ENCODE results near the gene DNASE1L2. TPM values are rescaled to one million over a fixed set of nuclear protein-coding genes. Genes with fewer than 3 reads are reported as not detected.

Gene DNASE1L2
- polyA plus RNA-seq, 3 donors, result 1.1 TPM; not detected in 2

- intact Hi-C loops (cut with micrococcal nuclease), result loop anchor here (5.0 kb wide), 2 partner anchors 51 to 59 kb away; partner anchors contain the start of genes RNPS1 (in 2 of the 2) and TRAF7 (in 1 of the 2)
- Histone ChIP-seq H4K20me1 (ENCODE audit: insufficient read depth, low read length) (peaks cover 42% of the 10 kb centered on the region), H3K4me2 (replicated peaks; ENCODE audit: extremely low read depth, low read length, poor library complexity, severe bottlenecking) (no peak overlapping the region), H3K36me3 (replicated peaks in 1 of 2; ENCODE audit: control insufficient read depth in 1 of 2, insufficient read depth in 2 of 2, low read length in 2 of 2) (peaks cover 29 to 38% of the 10 kb centered on the region in 2 donors), H3K9ac (ENCODE audit: insufficient read depth, low read length, poor library complexity, severe bottlenecking) (no peak overlapping the region), H3K4me1 (ENCODE audit: control insufficient read depth in 1 of 2, insufficient read depth in 2 of 2, low read length in 2 of 2) (peaks cover 38 to 44% of the 10 kb centered on the region in 2 donors), H2AFZ (ENCODE audit: insufficient read depth, low read depth, low read length, poor library complexity, severe bottlenecking) (no peak overlapping the region), H3K79me2 (ENCODE audit: insufficient read depth, low read length) (peaks cover 37% of the 10 kb centered on the region), H3K27me3 (ENCODE audit: control insufficient read depth in 2 of 2, insufficient read depth in 2 of 2, low read length in 2 of 2) (no peaks in the 10 kb centered on the region), H3K27ac (ENCODE audit: low read depth in 1 of 2, low read length in 2 of 2) (no peak overlapping the region), H3K9me3 (replicated peaks in 1 of 2; ENCODE audit: control insufficient read depth in 1 of 2, insufficient read depth in 1 of 2, low read length in 2 of 2) (no peaks in the 10 kb centered on the region), H3K4me3 (replicated peaks in 1 of 3; ENCODE audit: low read depth in 2 of 3, low read length in 3 of 3) (no peak overlapping the region)
- no peak overlapping the region for H3K4me3 Mint-ChIP-seq
- H3K4me1 Mint-ChIP-seq, result peaks cover 43% of the 10 kb centered on the region
- peaks cover 0 to 4% (median 2%) of the 10 kb centered on the region in 3 donors for H3K27me3 Mint-ChIP-seq (ENCODE audit: low read depth in 3 of 3)
- 86% methylated on average over 15 of the region's 23 CpGs for WGBS (ENCODE audit: insufficient coverage)
- peaks cover 0 to 2% (median 0%) of the 10 kb centered on the region in 7 donors for H3K9me3 Mint-ChIP-seq
- H3K27ac Mint-ChIP-seq, result no peak overlapping the region
- DNase-seq, result no peak
- H3K36me3 Mint-ChIP-seq, result peaks cover 23 to 43% of the 10 kb centered on the region in 2 donors
- TF ChIP-seq CTCF (IDR thresholded peaks at IDR 0.05), result no peak
Measured at GRCh38 chr16:2208308-2208707, 27.9 kb upstream of the DNASE1L2 start.

GRCh38 chr16:2208772-2209171, 27.5 kb upstream of the DNASE1L2 start:
- H3K27me3 ChIP-seq (ENCODE audit: control insufficient read depth in 2 of 2, insufficient read depth in 2 of 2, low read length in 2 of 2), result no peaks in the 10 kb centered on the region

More at GRCh38 chr16:2208772-2209171, 27.5 kb upstream of the DNASE1L2 start:
- intact Hi-C loops (cut with micrococcal nuclease), result loop anchor here (5.0 kb wide), 2 partner anchors 51 to 59 kb away; partner anchors contain the start of genes RNPS1 (in 2 of the 2) and TRAF7 (in 1 of the 2)
- no peak overlapping the region for H3K27ac Mint-ChIP-seq
- peaks cover 47% of the 10 kb centered on the region for H4K20me1 ChIP-seq (ENCODE audit: insufficient read depth, low read length)
- H3K9me3 Mint-ChIP-seq, result peaks cover 0 to 2% (median 0%) of the 10 kb centered on the region in 7 donors
- peaks cover 43 to 49% of the 10 kb centered on the region in 2 donors for H3K4me1 ChIP-seq (ENCODE audit: control insufficient read depth in 1 of 2, insufficient read depth in 2 of 2, low read length in 2 of 2)
- no peak overlapping the region for H3K27ac ChIP-seq (ENCODE audit: low read depth in 1 of 2, low read length in 2 of 2)
- H3K27me3 Mint-ChIP-seq (ENCODE audit: low read depth in 3 of 3), result peaks cover 0 to 4% (median 2%) of the 10 kb centered on the region in 3 donors
- H3K36me3 ChIP-seq (replicated peaks in 1 of 2; ENCODE audit: control insufficient read depth in 1 of 2, insufficient read depth in 2 of 2, low read length in 2 of 2), result peaks cover 29 to 38% of the 10 kb centered on the region in 2 donors
- H3K36me3 Mint-ChIP-seq, result peaks cover 23 to 43% of the 10 kb centered on the region in 2 donors
- H2AFZ ChIP-seq (ENCODE audit: insufficient read depth, low read depth, low read length, poor library complexity, severe bottlenecking), result no peak overlapping the region
- TF ChIP-seq CTCF (IDR thresholded peaks at IDR 0.05), result no peak
- H3K79me2 ChIP-seq (ENCODE audit: insufficient read depth, low read length), result peaks cover 41% of the 10 kb centered on the region
- H3K9me3 ChIP-seq (replicated peaks in 1 of 2; ENCODE audit: control insufficient read depth in 1 of 2, insufficient read depth in 1 of 2, low read length in 2 of 2), result no peaks in the 10 kb centered on the region
- no peak overlapping the region for H3K4me2 ChIP-seq (replicated peaks; ENCODE audit: extremely low read depth, low read length, poor library complexity, severe bottlenecking)
- H3K4me3 Mint-ChIP-seq, result no peak overlapping the region
- WGBS (ENCODE audit: insufficient coverage), result 98% methylated on average over 8 of the region's 9 CpGs
- no peak overlapping the region for H3K9ac ChIP-seq (ENCODE audit: insufficient read depth, low read length, poor library complexity, severe bottlenecking)
- DNase-seq, result no peak
- H3K4me1 Mint-ChIP-seq, result peaks cover 45% of the 10 kb centered on the region
- no peak overlapping the region for H3K4me3 ChIP-seq (replicated peaks in 1 of 3; ENCODE audit: low read depth in 2 of 3, low read length in 3 of 3)
